HCT116 (cell line): ENCODE measurements around the gene USP12. TPM values are rescaled to one million over a fixed set of nuclear protein-coding genes. Genes with fewer than 3 reads are reported as not detected.

Experiments used
- ATAC-seq: fragments of 200-7000 bp; cut with Tn5 transposase; 2 replicates; pipeline ENCODE4 v1.9.1; 2020; ENCODE audit warnings: mild to moderate bottlenecking, moderate library complexity
- BruUV-seq: library from RNA; stranded (reverse); fragments of 400-500 nt; replicated peaks from 2 replicates; lab custom pipeline; 2021; lab: Mats Ljungman, UMichigan
- CTCF ChIA-PET: fragments of 300-600 bp; sonication (Branson Sonifier 250); formaldehyde crosslinking; loops from one replicate; lab custom pipeline; 2021; ENCODE audit warnings: antibody characterized with exemption; lab: Charles Lee
- POLR2A ChIA-PET: fragments of 300-600, 350-600 bp; sonication (Branson Sonifier 250); formaldehyde crosslinking; loops from one replicate; lab custom pipeline; 2021; ENCODE audit warnings: antibody characterized with exemption; lab: Charles Lee
- RAD21 ChIA-PET, 2 experiments: fragments of 300-600 bp; sonication (Branson Sonifier 250); formaldehyde crosslinking; loops; one replicate each; lab custom pipeline; 2023; ENCODE audit warnings: low total read pairs in 2 of 2; ENCODE audit not compliant: uncharacterized antibody in 2 of 2, unreplicated experiment in 2 of 2, low non-redundant PET in 1 of 2; lab: Charles Lee
- DNase-seq: peaks from one replicate; pipeline ENCODE4 v3.0.0-alpha.2; 2010; ENCODE audit warnings: low read depth, low spot score
- H2AFZ ChIP-seq: fragments of 200-600 bp; shearing (Covaris generic), sonication (generic); 2 replicates; pipeline ENCODE4 v1.6.1; 2017; ENCODE audit warnings: low read depth, mixed run types, mixed read lengths, antibody characterized with exemption, low read length; ENCODE audit not compliant: poor library complexity, severe bottlenecking
- H3K27ac ChIP-seq: 2 replicates; pipeline ENCODE4 v1.5.1; 2012; ENCODE audit warnings: low read depth, low read length
- H3K27me3 ChIP-seq: fragments of 200-600 bp; sonication (generic); 2 replicates; pipeline ENCODE4 v1.6.1; 2016; ENCODE audit warnings: mixed run types, low read length, mixed read lengths; ENCODE audit not compliant: insufficient read depth
- H3K36me3 ChIP-seq, 2 experiments: fragments of 200-500 bp in 1 of 2; fragments of 200-600 bp in 1 of 2; sonication (Bioruptor generic) in 1 of 2; sonication (generic) in 1 of 2; 2 replicates each; pipeline versions ENCODE4 v1.5.1 to v1.6.1; 2014 to 2016; ENCODE audit warnings: low read length in 2 of 2, inconsistent platforms in 1 of 2, mixed read lengths in 1 of 2, mixed run types in 1 of 2; ENCODE audit not compliant: insufficient read depth in 2 of 2, control insufficient read depth in 1 of 2
- H3K4me1 ChIP-seq, 2 experiments: fragments of 200-600 bp in 1 of 2; sonication (generic) in 1 of 2; 2 replicates each; pipeline versions ENCODE4 v1.5.1 to v1.6.1; 2012 to 2017; ENCODE audit warnings: low read length in 2 of 2, inconsistent platforms in 1 of 2, mild to moderate bottlenecking in 1 of 2, mixed read lengths in 1 of 2, mixed run types in 1 of 2, moderate library complexity in 1 of 2; ENCODE audit not compliant: insufficient read depth in 2 of 2, control insufficient read depth in 1 of 2
- H3K4me2 ChIP-seq: fragments of 200-600 bp; sonication (generic); 2 replicates; pipeline ENCODE4 v1.6.1; 2017; ENCODE audit warnings: mixed run types, low read length, mixed read lengths
- H3K4me3 ChIP-seq, 2 experiments: fragments of 200-600 bp in 1 of 2; sonication (generic) in 1 of 2; replicated peaks in 1 of 2; 2 replicates each; pipeline ENCODE4 v1.5.1; 2011 to 2016; ENCODE audit warnings: low read length in 2 of 2, control low read depth in 1 of 2, low read depth in 1 of 2, mild to moderate bottlenecking in 1 of 2, mixed read lengths in 1 of 2, mixed run types in 1 of 2
- H3K79me2 ChIP-seq: fragments of 200-600 bp; sonication (generic); 2 replicates; pipeline ENCODE4 v1.6.1; 2017; ENCODE audit warnings: mild to moderate bottlenecking, mixed run types, low read length, moderate library complexity, mixed read lengths; ENCODE audit not compliant: insufficient read depth
- H3K9ac ChIP-seq: fragments of 200-600 bp; sonication (generic); 2 replicates; pipeline ENCODE4 v1.6.1; 2016; ENCODE audit warnings: low read length, mixed read lengths
- H3K9me2 ChIP-seq: fragments of 200-600 bp; sonication (generic), shearing (Covaris generic); 2 replicates; pipeline ENCODE4 v1.6.1; 2017; ENCODE audit warnings: mixed run types, mild to moderate bottlenecking, moderate library complexity; ENCODE audit not compliant: insufficient read depth
- H3K9me3 ChIP-seq, 2 experiments: fragments of 200-500 bp in 1 of 2; fragments of 200-600 bp in 1 of 2; sonication (Bioruptor generic) in 1 of 2; sonication (generic) in 1 of 2; 2 replicates each; pipeline ENCODE4 v1.6.1; 2014 to 2017; ENCODE audit warnings: low read length in 2 of 2, mixed read lengths in 2 of 2, inconsistent platforms in 1 of 2, low read depth in 1 of 2, mild to moderate bottlenecking in 1 of 2, mixed run types in 1 of 2, moderate library complexity in 1 of 2; ENCODE audit not compliant: control insufficient read depth in 1 of 2, insufficient read depth in 1 of 2
- H4K20me1 ChIP-seq: fragments of 200-600 bp; sonication (generic), shearing (Covaris generic); 2 replicates; pipeline ENCODE4 v1.6.1; 2017; ENCODE audit warnings: mixed run types, mild to moderate bottlenecking, moderate library complexity; ENCODE audit not compliant: insufficient read depth
- CBX3 ChIP-seq: IDR thresholded peaks from 2 replicates; pipeline ENCODE4 v1.6.1; 2012; ENCODE audit warnings: low read depth
- CEBPB ChIP-seq: IDR thresholded peaks from 2 replicates; pipeline ENCODE4 v1.6.1; 2012; ENCODE audit warnings: low read depth
- CTCF ChIP-seq, 3 experiments: fragments of 200-600 bp in 1 of 3; sonication (generic) in 1 of 3; IDR thresholded peaks in 2 of 3; conservative IDR thresholded peaks in 1 of 3; 2 replicates each; pipeline ENCODE4 v1.5.1; 2012 to 2017; ENCODE audit warnings: low read depth in 2 of 3, low read length in 2 of 3, antibody characterized with exemption in 1 of 3, borderline replicate concordance in 1 of 3, control low read depth in 1 of 3, mild to moderate bottlenecking in 1 of 3, mixed read lengths in 1 of 3, mixed run types in 1 of 3, moderate library complexity in 1 of 3; ENCODE audit not compliant: insufficient read depth in 1 of 3
- EGR1 ChIP-seq: IDR thresholded peaks from 2 replicates; pipeline ENCODE4 v1.6.1; 2012; ENCODE audit warnings: low read depth
- ELF1 ChIP-seq: IDR thresholded peaks from 2 replicates; pipeline ENCODE4 v1.6.1; 2012; ENCODE audit warnings: low read depth, borderline replicate concordance
- RAD21 ChIP-seq: IDR thresholded peaks from 2 replicates; pipeline ENCODE4 v1.6.1; 2012; ENCODE audit warnings: low read depth, mild to moderate bottlenecking
- REST ChIP-seq: IDR thresholded peaks from 2 replicates; pipeline ENCODE4 v1.6.1; 2012; ENCODE audit warnings: low read depth
- SRF ChIP-seq: IDR thresholded peaks from 2 replicates; pipeline ENCODE4 v1.6.1; 2012; ENCODE audit warnings: low read depth
- TCF7L2 ChIP-seq: IDR thresholded peaks from 2 replicates; pipeline ENCODE4 v1.7.0; 2011; ENCODE audit warnings: borderline replicate concordance, inconsistent platforms; ENCODE audit not compliant: insufficient read depth, insufficient read length; ENCODE audit errors: extremely low read depth
- YY1 ChIP-seq: IDR thresholded peaks from 2 replicates; pipeline ENCODE4 v1.6.1; 2011; ENCODE audit warnings: low read length, low read depth, moderate library complexity, mild to moderate bottlenecking; ENCODE audit not compliant: insufficient replicate concordance; ENCODE audit errors: extremely low read depth
- ZBTB33 ChIP-seq: IDR thresholded peaks from 2 replicates; pipeline ENCODE4 v1.6.1; 2011; ENCODE audit warnings: mild to moderate bottlenecking, low read length, moderate library complexity; ENCODE audit not compliant: insufficient replicate concordance; ENCODE audit errors: extremely low read depth
- ZFX ChIP-seq: fragments of 450-650 bp; IDR thresholded peaks from 2 replicates; pipeline ENCODE4 v1.6.1; 2017
- intact Hi-C: fragments of 100-400 bp; cut with micrococcal nuclease; formaldehyde crosslinking; loops from 2 replicates; pipeline ENCODE4 v1.10.0; 2022
- total RNA-seq: library from RNA; stranded (reverse); gene quantifications from one replicate; pipeline ENCODE4 v1.2.1, GENCODE V29; 2021; ENCODE audit not compliant: unreplicated experiment

USP12 gene
- total RNA-seq, 1 experiment from 2014 or later = 28.3 TPM

GRCh38 chr13:27039171-27039701 lies 132.4 kb downstream of the USP12 start (continued):
- TF ChIP-seq ZBTB33 (no peak), REST (no peak)

GRCh38 chr13:27038323-27038722 lies 133.3 kb downstream of the USP12 start:
- DNase-seq = peak; percentile 34
- Histone ChIP-seq H3K4me3 (no peak overlapping the region), H3K27me3 (no peaks in the 10 kb centered on the region), H3K79me2 (no peaks in the 10 kb centered on the region), H4K20me1 (no peaks in the 10 kb centered on the region), H3K9me3 (no peaks in the 10 kb centered on the region), H3K9ac (no peak overlapping the region), H3K36me3 (no peaks in the 10 kb centered on the region), H3K9me2 (no peaks in the 10 kb centered on the region), H3K4me1 (peaks cover 48 to 61% of the 10 kb centered on the region in 2 experiments), H3K4me2 (peak overlapping the region; percentile 79), H2AFZ (no peak overlapping the region), H3K27ac (peak overlapping the region; percentile 15; the same call in 1 of the 2 replicates)
- ChIA-PET POLR2A (no interaction called here), CTCF (no interaction called here), RAD21 (interaction anchor here in 1 of 2 experiments (0.9 kb wide), 1 partner anchor 32 kb away, joined by 4 read pairs; no protein-coding TSS in a partner anchor)
- intact Hi-C loops = no loop called here
- peak; percentile 28; the same call in 1 of the 2 replicates for ATAC-seq
- BruUV-seq = no TSS peak
- TF ChIP-seq TCF7L2 (no peak), ZFX (no peak), CEBPB (no peak), CTCF (IDR thresholded peaks at IDR 0.05 in 2 of 3, conservative IDR thresholded peaks at IDR 0.05 in 1 of 3; ENCODE audit: borderline replicate concordance in 1 of 3, insufficient read depth in 1 of 3, low read depth in 2 of 3, low read length in 2 of 3) (no peak), RAD21 (no peak), YY1 (no peak), CBX3 (no peak), SRF (no peak), ELF1 (no peak), REST (no peak), EGR1 (no peak)
